ENCODE results near the gene PIP4K2B.

Gene PIP4K2B

GRCh38 chr17:38719943-38720641 is 79.3 kb downstream of the PIP4K2B start:
- Mint-ChIP-seq H3K27ac (no peak overlapping the region), H3K27me3 (no peaks in the 10 kb centered on the region), H3K9me3 (no peaks in the 10 kb centered on the region), H3K4me3 (no peak overlapping the region), H3K4me1 (peaks cover 38% of the 10 kb centered on the region), H3K36me3 (ENCODE audit: low read depth) (peaks cover 29% of the 10 kb centered on the region)
- DNase-seq (no peak), ATAC-seq (no peak)

- Mint-ChIP-seq H3K9me3 (no peaks in the 10 kb centered on the region), H3K27ac (peak overlapping the region; percentile 52), H3K36me3 (ENCODE audit: low read depth) (peaks cover 34% of the 10 kb centered on the region), H3K4me1 (peaks cover 40% of the 10 kb centered on the region), H3K4me3 (no peak overlapping the region), H3K27me3 (no peaks in the 10 kb centered on the region)
- ATAC-seq (no peak), DNase-seq (no peak)
Observed at GRCh38 chr17:38719289-38719942, 79.9 kb downstream of the PIP4K2B start.

GRCh38 chr17:38717139-38717745 is 82.1 kb downstream of the PIP4K2B start:
- Mint-ChIP-seq H3K4me3 (no peak overlapping the region), H3K4me1 (peaks cover 39% of the 10 kb centered on the region), H3K9me3 (no peaks in the 10 kb centered on the region), H3K27me3 (no peaks in the 10 kb centered on the region), H3K36me3 (ENCODE audit: low read depth) (peaks cover 35% of the 10 kb centered on the region), H3K27ac (no peak overlapping the region)
- no peak for DNase-seq
- ATAC-seq = no peak

- no peaks in the 10 kb centered on the region for H3K9me3 Mint-ChIP-seq
- DNase-seq (no peak), ATAC-seq (no peak)
- H3K4me1 Mint-ChIP-seq = peaks cover 44% of the 10 kb centered on the region
- no peak overlapping the region for H3K27ac Mint-ChIP-seq
- no peaks in the 10 kb centered on the region for H3K27me3 Mint-ChIP-seq
- H3K36me3 Mint-ChIP-seq (ENCODE audit: low read depth) = peaks cover 38% of the 10 kb centered on the region
- H3K4me3 Mint-ChIP-seq = no peak overlapping the region
Observed at GRCh38 chr17:38716368-38717005, 82.9 kb downstream of the PIP4K2B start.
